HG02840 (cell line): ENCODE measurements around the gene CCT8L2.
"Not testable (repeated sequence)": the region's sequence is repeated elsewhere in the genome, so short reads cannot be mapped to it uniquely, and the experiment has no call there.

Source experiments
- ATAC-seq: cut with Tn5 transposase; IDR thresholded peaks from one replicate; pipeline ENCODE4 v1.9.1; 2021; ENCODE audit warnings: mild to moderate bottlenecking, moderate library complexity, moderate number of reproducible peaks; ENCODE audit not compliant: unreplicated experiment, low FRiP score

The CCT8L2 gene

GRCh38 chr22:16559996-16560395 is 32.6 kb downstream of the CCT8L2 start:
- ATAC-seq: not testable (repeated sequence)

- no peak for ATAC-seq
Observed at GRCh38 chr22:16559056-16559955, 33.3 kb downstream of the CCT8L2 start.

- ATAC-seq: not testable (repeated sequence)
Observed at GRCh38 chr22:16558376-16558945, 34.1 kb downstream of the CCT8L2 start.

GRCh38 chr22:16557511-16557910 is 35.1 kb downstream of the CCT8L2 start:
- ATAC-seq: not testable (repeated sequence)

GRCh38 chr22:16555077-16555994 is 37.3 kb downstream of the CCT8L2 start:
- not testable (repeated sequence) for ATAC-seq

- ATAC-seq: not testable (repeated sequence)
Observed at GRCh38 chr22:16543310-16543709, 49.3 kb downstream of the CCT8L2 start.
